HepG2 (cell line): Measurements from ENCODE around the gene DENND1C. TPM values are rescaled to one million over a fixed set of nuclear protein-coding genes. Genes with fewer than 3 reads are reported as not detected.
A peak's percentile ranks its signal among the peaks of the same experiment; 100 is the strongest.

Experiments used
- CERS6 ChIP-seq: sonication (generic); formaldehyde crosslinking; IDR thresholded peaks from 2 replicates; pipeline ENCODE4 v1.5.0; 2020; ENCODE audit warnings: missing genetic modification reagents
- CREM ChIP-seq, 2 experiments: sonication (generic) in 1 of 2; formaldehyde crosslinking in 1 of 2; IDR thresholded peaks; 2 replicates each; pipeline versions ENCODE4 v1.4.0 to v1.6.1; 2016 to 2020; ENCODE audit warnings: antibody characterized with exemption in 1 of 2, mild to moderate bottlenecking in 1 of 2, missing genetic modification reagents in 1 of 2
- DDIT3 ChIP-seq: sonication (generic); formaldehyde crosslinking; IDR thresholded peaks from 2 replicates; pipeline ENCODE4 v1.4.0; 2020; ENCODE audit warnings: mild to moderate bottlenecking, missing genetic modification reagents
- DZIP1 ChIP-seq: sonication (generic); formaldehyde crosslinking; IDR thresholded peaks from 2 replicates; pipeline ENCODE4 v1.5.0; 2020; ENCODE audit warnings: mild to moderate bottlenecking, missing genetic modification reagents
- KDM3A ChIP-seq: IDR thresholded peaks from 2 replicates; pipeline ENCODE4 v1.6.1; 2018; ENCODE audit warnings: low read depth, missing compliant biosample characterization
- NR2C2 ChIP-seq: sonication (generic); formaldehyde crosslinking; IDR thresholded peaks from 2 replicates; pipeline ENCODE4 v1.4.0; 2020; ENCODE audit warnings: missing genetic modification reagents, mild to moderate bottlenecking, moderate library complexity, borderline replicate concordance
- PRDM15 ChIP-seq: sonication (generic); formaldehyde crosslinking; IDR thresholded peaks from 2 replicates; pipeline ENCODE4 v1.4.0; 2020; ENCODE audit warnings: missing genetic modification reagents
- RCOR2 ChIP-seq: IDR thresholded peaks from 2 replicates; pipeline ENCODE4 v1.6.1; 2016; ENCODE audit warnings: missing biosample characterization, missing genetic modification reagents
- SP1 ChIP-seq, 2 experiments: fragments of 450-650 bp in 1 of 2; sonication (generic) in 1 of 2; formaldehyde crosslinking in 1 of 2; IDR thresholded peaks; 2 replicates each; pipeline versions ENCODE4 v1.4.0 to v1.6.1; 2016 to 2020; ENCODE audit warnings: missing genetic modification reagents in 1 of 2
- TARDBP ChIP-seq: sonication (generic); formaldehyde crosslinking; IDR thresholded peaks from 2 replicates; pipeline ENCODE4 v1.8.0; 2022; ENCODE audit warnings: mild to moderate bottlenecking, missing genetic modification reagents
- TOPORS ChIP-seq: sonication (generic); formaldehyde crosslinking; IDR thresholded peaks from 2 replicates; pipeline ENCODE4 v1.8.0; 2023; ENCODE audit warnings: mild to moderate bottlenecking, missing genetic modification reagents
- ZFYVE20 ChIP-seq: sonication (generic); formaldehyde crosslinking; IDR thresholded peaks from 2 replicates; pipeline ENCODE4 v1.8.0; 2023; ENCODE audit warnings: low read depth, mild to moderate bottlenecking, moderate library complexity, missing genetic modification reagents, borderline replicate concordance
- ZNF124 ChIP-seq: sonication (generic); formaldehyde crosslinking; IDR thresholded peaks from 2 replicates; pipeline ENCODE4 v1.4.0; 2020; ENCODE audit warnings: missing genetic modification reagents
- ZNF205 ChIP-seq: IDR thresholded peaks from 2 replicates; pipeline ENCODE4 v1.6.1; 2018; ENCODE audit warnings: missing biosample characterization, missing genetic modification reagents
- ZNF224 ChIP-seq: sonication (generic); formaldehyde crosslinking; IDR thresholded peaks from 2 replicates; pipeline ENCODE4 v1.5.0; 2020; ENCODE audit warnings: mild to moderate bottlenecking, missing genetic modification reagents
- ZNF232 ChIP-seq: sonication (generic); formaldehyde crosslinking; IDR thresholded peaks from 2 replicates; pipeline ENCODE4 v1.4.0; 2020; ENCODE audit warnings: missing genetic modification reagents, borderline replicate concordance
- ZNF510 ChIP-seq: sonication (generic); formaldehyde crosslinking; IDR thresholded peaks from 2 replicates; pipeline ENCODE4 v1.4.0; 2020; ENCODE audit warnings: low read depth, mild to moderate bottlenecking, missing genetic modification reagents
- ZNF850 ChIP-seq: sonication (generic); formaldehyde crosslinking; conservative IDR thresholded peaks from 2 replicates; pipeline ENCODE4 v1.9.0; 2021; ENCODE audit warnings: mild to moderate bottlenecking, missing genetic modification reagents
- ZSCAN12 ChIP-seq: sonication (generic); formaldehyde crosslinking; IDR thresholded peaks from 2 replicates; pipeline ENCODE4 v1.9.0; 2021; ENCODE audit warnings: mild to moderate bottlenecking, missing genetic modification reagents
- ZSCAN20 ChIP-seq: sonication (generic); formaldehyde crosslinking; IDR thresholded peaks from 2 replicates; pipeline ENCODE4 v1.4.0; 2020; ENCODE audit warnings: missing genetic modification reagents, mild to moderate bottlenecking, borderline replicate concordance
- polyA plus RNA-seq, 8 experiments: library from polyadenylated mRNA; depleted of rRNA in 3 of 8; stranded (reverse) in 7 of 8; unstranded in 1 of 8; fragments of >200 nt; fragmentation: Illumina TruSeq in 4 of 8; extraction: Trizol in 4 of 8; gene quantifications; 2 replicates each; pipeline versions ENCODE4 v1.2.1 to v1.2.3, GENCODE V29; 2011 to 2016; ENCODE audit warnings: low read depth in 4 of 8, missing spikeins in 1 of 8, mixed read lengths in 1 of 8; ENCODE audit not compliant: insufficient read depth in 1 of 8
- total RNA-seq, 5 experiments: library from RNA; depleted of rRNA; stranded (reverse); fragments of >200 nt; fragmentation: Illumina TruSeq; extraction: Trizol; gene quantifications; 2 replicates each; pipeline ENCODE4 v1.2.3, GENCODE V29; 2016; ENCODE audit warnings: low read depth in 1 of 5

Gene DENND1C
- total and polyA plus RNA-seq, 2 of the 13 experiments (the other 11 are each of a cell fraction or from before 2014, with no cell fraction given) = 0.04 to 0.73 TPM

- TF ChIP-seq SP1 (IDR thresholded peaks at IDR 0.05) (no peak), SP1 (CRISPR knock-in tag; IDR thresholded peaks at IDR 0.05) (peak; percentile 83), CREM (IDR thresholded peaks at IDR 0.05) (peak; percentile 85), CREM (CRISPR knock-in tag; IDR thresholded peaks at IDR 0.05) (no peak), ZNF510 (CRISPR knock-in tag) (no peak), TARDBP (CRISPR knock-in tag) (no peak), DDIT3 (CRISPR knock-in tag) (no peak), ZNF232 (peak; percentile 68; the same call in 1 of the 2 replicates), ZNF224 (peak; percentile 71; the same call in 1 of the 2 replicates), CERS6 (CRISPR knock-in tag) (no peak), NR2C2 (CRISPR knock-in tag) (peak; percentile 47), RCOR2 (CRISPR knock-in tag) (no peak), ZNF850 (CRISPR knock-in tag) (no peak), ZSCAN12 (CRISPR knock-in tag) (no peak), ZSCAN20 (no peak), ZFYVE20 (CRISPR knock-in tag) (no peak), KDM3A (CRISPR knock-in tag) (no peak), ZNF124 (CRISPR knock-in tag) (no peak), DZIP1 (no peak), ZNF205 (no peak), TOPORS (CRISPR knock-in tag) (0 out of 2 replicates have a peak, but pooled peaks have one; percentile 20), PRDM15 (CRISPR knock-in tag) (no peak)
These were observed 56.5 kb downstream of the DENND1C start (continued) for GRCh38 chr19:6424939-6425731.
